GM21529 (cell line): ENCODE data around the gene PPP1R13L.
"Not testable (repeated sequence)": the region's sequence is repeated elsewhere in the genome, so short reads cannot be mapped to it uniquely, and the experiment has no call there.

Source experiments
- ATAC-seq: cut with Tn5 transposase; IDR thresholded peaks from one replicate; pipeline ENCODE4 v1.9.1; 2021; ENCODE audit not compliant: unreplicated experiment

Gene PPP1R13L

GRCh38 chr19:45349126-45349415 is 55.8 kb downstream of the PPP1R13L start:
- ATAC-seq = no peak

- ATAC-seq = no peak
Measured at GRCh38 chr19:45348367-45349125, 56.3 kb downstream of the PPP1R13L start.

GRCh38 chr19:45347570-45348366 is 57.1 kb downstream of the PPP1R13L start:
- no peak for ATAC-seq

GRCh38 chr19:45346449-45346848 is 58.4 kb downstream of the PPP1R13L start:
- ATAC-seq = no peak

- no peak for ATAC-seq
Measured at GRCh38 chr19:45345506-45345860, 59.4 kb downstream of the PPP1R13L start.

- ATAC-seq = no peak
Measured at GRCh38 chr19:45344621-45345505, 60.0 kb downstream of the PPP1R13L start.

GRCh38 chr19:45342911-45343310 is 62.0 kb downstream of the PPP1R13L start:
- ATAC-seq = no peak

GRCh38 chr19:45340899-45341453 is 63.9 kb downstream of the PPP1R13L start:
- ATAC-seq = no peak

- ATAC-seq = no peak
Measured at GRCh38 chr19:45340232-45340898, 64.5 kb downstream of the PPP1R13L start, which contains the start of gene KLC3. Gene KLC3, plus strand, starts transcription at chr19:45340750. Its CDS starts 4,792 bp downstream, at chr19:45345542.

GRCh38 chr19:45339629-45340028 is 65.2 kb downstream of the PPP1R13L start:
- no peak for ATAC-seq

GRCh38 chr19:45336696-45337251 is 68.1 kb downstream of the PPP1R13L start:
- ATAC-seq = no peak

GRCh38 chr19:45334881-45335280 is 70.0 kb downstream of the PPP1R13L start:
- ATAC-seq = not testable (repeated sequence)

GRCh38 chr19:45333609-45334303 is 71.1 kb downstream of the PPP1R13L start:
- no peak for ATAC-seq

GRCh38 chr19:45331411-45331810 is 73.5 kb downstream of the PPP1R13L start:
- no peak for ATAC-seq
